ENCODE measurements around the gene MAPK1IP1L.
A peak's percentile ranks its signal among the peaks of the same experiment; 100 is the strongest.

MAPK1IP1L gene

GRCh38 chr14:55101698-55102097 is 50.3 kb downstream of the MAPK1IP1L start:
- DNase-seq (ENCODE audit: low spot score in 2 of 2) (no peak), ATAC-seq (no peak)
- peaks cover 11% of the 10 kb centered on the region for H3K36me3 Mint-ChIP-seq
- H3K27ac Mint-ChIP-seq: peak overlapping the region; percentile 99
- peak overlapping the region; percentile 84 for H3K4me3 Mint-ChIP-seq
- H3K9me3 Mint-ChIP-seq: peaks cover 3% of the 10 kb centered on the region
- peaks cover 65% of the 10 kb centered on the region for H3K4me1 Mint-ChIP-seq

GRCh38 chr14:55102141-55102621 is 50.7 kb downstream of the MAPK1IP1L start:
- DNase-seq (ENCODE audit: low spot score in 2 of 2): peak; percentile 22 to 75
- Mint-ChIP-seq H3K27ac (peak overlapping the region; percentile 99), H3K4me3 (peak overlapping the region; percentile 84), H3K9me3 (peaks cover 3% of the 10 kb centered on the region), H3K36me3 (peaks cover 11% of the 10 kb centered on the region), H3K4me1 (peaks cover 60% of the 10 kb centered on the region)
- ATAC-seq: peak; percentile 82

GRCh38 chr14:55103005-55103640 is 51.7 kb downstream of the MAPK1IP1L start:
- peaks cover 3% of the 10 kb centered on the region for H3K9me3 Mint-ChIP-seq
- H3K4me3 Mint-ChIP-seq: peak overlapping the region; percentile 84
- ATAC-seq: peak; percentile 78
- peaks cover 60% of the 10 kb centered on the region for H3K4me1 Mint-ChIP-seq
- H3K36me3 Mint-ChIP-seq: peaks cover 17% of the 10 kb centered on the region
- peak; percentile 46 to 83 for DNase-seq (ENCODE audit: low spot score in 2 of 2)
- peak overlapping the region; percentile 99 for H3K27ac Mint-ChIP-seq

- Mint-ChIP-seq H3K27ac (peak overlapping the region; percentile 99), H3K36me3 (peaks cover 14% of the 10 kb centered on the region), H3K4me1 (peaks cover 60% of the 10 kb centered on the region), H3K9me3 (no peaks in the 10 kb centered on the region), H3K4me3 (peak overlapping the region; percentile 84)
- ATAC-seq (no peak), DNase-seq (ENCODE audit: low spot score in 2 of 2) (no peak)
Measured at GRCh38 chr14:55103971-55104954, 52.8 kb downstream of the MAPK1IP1L start.

- Mint-ChIP-seq H3K36me3 (peaks cover 14% of the 10 kb centered on the region), H3K9me3 (no peaks in the 10 kb centered on the region), H3K4me3 (no peak overlapping the region), H3K27ac (no peak overlapping the region), H3K4me1 (peaks cover 54% of the 10 kb centered on the region)
- DNase-seq (ENCODE audit: low spot score in 2 of 2): no peak
- ATAC-seq: no peak
Measured at GRCh38 chr14:55105991-55106390, 54.5 kb downstream of the MAPK1IP1L start.

GRCh38 chr14:55107766-55108554 is 56.5 kb downstream of the MAPK1IP1L start:
- ATAC-seq (peak; percentile 98), DNase-seq (ENCODE audit: low spot score in 2 of 2) (peak in 1 of 2 donors; percentile 59)
- H3K4me3 Mint-ChIP-seq: peak overlapping the region; percentile 62
- H3K36me3 Mint-ChIP-seq: peaks cover 13% of the 10 kb centered on the region
- H3K4me1 Mint-ChIP-seq: peaks cover 38% of the 10 kb centered on the region
- peak overlapping the region; percentile 97 for H3K27ac Mint-ChIP-seq
- H3K9me3 Mint-ChIP-seq: no peaks in the 10 kb centered on the region

GRCh38 chr14:55109836-55110235 is 58.4 kb downstream of the MAPK1IP1L start:
- H3K9me3 Mint-ChIP-seq: no peaks in the 10 kb centered on the region
- H3K36me3 Mint-ChIP-seq: peaks cover 9% of the 10 kb centered on the region
- no peak for ATAC-seq
- H3K27ac Mint-ChIP-seq: no peak overlapping the region
- peaks cover 29% of the 10 kb centered on the region for H3K4me1 Mint-ChIP-seq
- DNase-seq (ENCODE audit: low spot score in 2 of 2): no peak
- no peak overlapping the region for H3K4me3 Mint-ChIP-seq

GRCh38 chr14:55111122-55111708 is 59.8 kb downstream of the MAPK1IP1L start:
- Mint-ChIP-seq H3K4me1 (peaks cover 24% of the 10 kb centered on the region), H3K9me3 (no peaks in the 10 kb centered on the region), H3K4me3 (no peak overlapping the region), H3K36me3 (peaks cover 9% of the 10 kb centered on the region), H3K27ac (no peak overlapping the region)
- DNase-seq (ENCODE audit: low spot score in 2 of 2): no peak
- no peak for ATAC-seq

- no peaks in the 10 kb centered on the region for H3K9me3 Mint-ChIP-seq
- H3K36me3 Mint-ChIP-seq: no peaks in the 10 kb centered on the region
- DNase-seq (ENCODE audit: low spot score in 2 of 2) (no peak), ATAC-seq (no peak)
- H3K27ac Mint-ChIP-seq: no peak overlapping the region
- H3K4me3 Mint-ChIP-seq: no peak overlapping the region
- peaks cover 6% of the 10 kb centered on the region for H3K4me1 Mint-ChIP-seq
Measured at GRCh38 chr14:55114720-55115119, 63.3 kb downstream of the MAPK1IP1L start.

GRCh38 chr14:55115460-55115859 is 64.0 kb downstream of the MAPK1IP1L start:
- H3K4me3 Mint-ChIP-seq: no peak overlapping the region
- H3K9me3 Mint-ChIP-seq: no peaks in the 10 kb centered on the region
- H3K4me1 Mint-ChIP-seq: peaks cover 10% of the 10 kb centered on the region
- ATAC-seq (no peak), DNase-seq (ENCODE audit: low spot score in 2 of 2) (no peak)
- H3K27ac Mint-ChIP-seq: no peak overlapping the region
- no peaks in the 10 kb centered on the region for H3K36me3 Mint-ChIP-seq

- Mint-ChIP-seq H3K4me3 (no peak overlapping the region), H3K27ac (no peak overlapping the region), H3K36me3 (no peaks in the 10 kb centered on the region), H3K9me3 (no peaks in the 10 kb centered on the region), H3K4me1 (peaks cover 13% of the 10 kb centered on the region)
- ATAC-seq: no peak
- DNase-seq (ENCODE audit: low spot score in 2 of 2): no peak
Measured at GRCh38 chr14:55115861-55116245, 64.4 kb downstream of the MAPK1IP1L start.

GRCh38 chr14:55116246-55117030 is 65.0 kb downstream of the MAPK1IP1L start:
- H3K36me3 Mint-ChIP-seq: no peaks in the 10 kb centered on the region
- H3K9me3 Mint-ChIP-seq: no peaks in the 10 kb centered on the region
- DNase-seq (ENCODE audit: low spot score in 2 of 2) (no peak), ATAC-seq (no peak)
- H3K27ac Mint-ChIP-seq: no peak overlapping the region
- H3K4me1 Mint-ChIP-seq: peaks cover 18% of the 10 kb centered on the region
- no peak overlapping the region for H3K4me3 Mint-ChIP-seq

- DNase-seq (ENCODE audit: low spot score in 2 of 2) (no peak), ATAC-seq (no peak)
- Mint-ChIP-seq H3K4me1 (peaks cover 22% of the 10 kb centered on the region), H3K27ac (no peak overlapping the region), H3K36me3 (no peaks in the 10 kb centered on the region), H3K9me3 (no peaks in the 10 kb centered on the region), H3K4me3 (no peak overlapping the region)
Measured at GRCh38 chr14:55117803-55118441, 66.5 kb downstream of the MAPK1IP1L start.

GRCh38 chr14:55118761-55119160 is 67.3 kb downstream of the MAPK1IP1L start:
- Mint-ChIP-seq H3K36me3 (no peaks in the 10 kb centered on the region), H3K9me3 (no peaks in the 10 kb centered on the region), H3K27ac (no peak overlapping the region), H3K4me3 (no peak overlapping the region), H3K4me1 (peaks cover 20% of the 10 kb centered on the region)
- ATAC-seq (no peak), DNase-seq (ENCODE audit: low spot score in 2 of 2) (no peak)

Measured in stimulated activated effector memory CD8-positive, alpha-beta T cell treated with anti-CD3 and anti-CD28 coated beads, Interleukin-12 subunit alpha, Interleukin-12 subunit beta, amount 100 ng/mL, for 72 hours (primary cell).